Kidney epithelial cell (primary cell): ENCODE measurements around the gene GCG. TPM values are rescaled to one million over a fixed set of nuclear protein-coding genes. Genes with fewer than 3 reads are reported as not detected.

Source experiments
- DNase-seq: peaks from one replicate; pipeline ENCODE4 v3.0.0-alpha.2; 2010; ENCODE audit warnings: low read depth
- H3K27me3 ChIP-seq: 2 replicates; pipeline ENCODE4 v1.6.0; 2011; ENCODE audit warnings: low read length; ENCODE audit not compliant: control insufficient read depth, insufficient read depth
- H3K36me3 ChIP-seq: 2 replicates; pipeline ENCODE4 v1.5.1; 2011; ENCODE audit warnings: low read length; ENCODE audit not compliant: control insufficient read depth, insufficient read depth
- H3K4me3 ChIP-seq: 2 replicates; pipeline ENCODE4 v1.5.1; 2011; ENCODE audit warnings: low read depth, mild to moderate bottlenecking, control low read depth, low read length
- CTCF ChIP-seq: IDR thresholded peaks from 2 replicates; pipeline ENCODE4 v1.5.1; 2011; ENCODE audit warnings: mild to moderate bottlenecking, moderate library complexity, low read length, control low read depth, inconsistent platforms; ENCODE audit not compliant: insufficient read depth, poor library complexity, severe bottlenecking
- total RNA-seq: library from RNA; depleted of rRNA; stranded (reverse); fragments of >200 nt; gene quantifications from 2 replicates; pipeline ENCODE4 v1.2.3, GENCODE V29; 2015

The GCG gene
- total RNA-seq, 1 donor from 2014 or later = not detected

- no peaks in the 10 kb centered on the region for H3K27me3 ChIP-seq
- no peaks in the 10 kb centered on the region for H3K36me3 ChIP-seq
- DNase-seq = no peak
- TF ChIP-seq CTCF = no peak
- no peak overlapping the region for H3K4me3 ChIP-seq
Observed at GRCh38 chr2:162188451-162188850, 36.4 kb upstream of the GCG start.

GRCh38 chr2:162185541-162186232 lies 33.6 kb upstream of the GCG start:
- DNase-seq = no peak
- TF ChIP-seq CTCF = no peak
- Histone ChIP-seq H3K27me3 (no peaks in the 10 kb centered on the region), H3K36me3 (no peaks in the 10 kb centered on the region), H3K4me3 (no peak overlapping the region)

- H3K36me3 ChIP-seq = no peaks in the 10 kb centered on the region
- no peak for DNase-seq
- TF ChIP-seq CTCF = no peak
- no peak overlapping the region for H3K4me3 ChIP-seq
- H3K27me3 ChIP-seq = no peaks in the 10 kb centered on the region
Observed at GRCh38 chr2:162184821-162185450, 32.9 kb upstream of the GCG start.

- no peak overlapping the region for H3K4me3 ChIP-seq
- DNase-seq = no peak
- H3K27me3 ChIP-seq = no peaks in the 10 kb centered on the region
- TF ChIP-seq CTCF = no peak
- H3K36me3 ChIP-seq = no peaks in the 10 kb centered on the region
Observed at GRCh38 chr2:162184359-162184758, 32.3 kb upstream of the GCG start.

GRCh38 chr2:162182395-162182794 lies 30.3 kb upstream of the GCG start:
- H3K36me3 ChIP-seq = no peaks in the 10 kb centered on the region
- no peak for DNase-seq
- H3K4me3 ChIP-seq = no peak overlapping the region
- H3K27me3 ChIP-seq = no peaks in the 10 kb centered on the region
- TF ChIP-seq CTCF = no peak

- H3K4me3 ChIP-seq = no peak overlapping the region
- no peaks in the 10 kb centered on the region for H3K27me3 ChIP-seq
- DNase-seq = no peak
- H3K36me3 ChIP-seq = no peaks in the 10 kb centered on the region
- TF ChIP-seq CTCF = no peak
Observed at GRCh38 chr2:162177301-162177700, 25.3 kb upstream of the GCG start.
